SK-N-SH treated with all-trans-retinoic acid at 6 μM for 48 hours (cell line): Measurements from ENCODE around the gene OLIG1.

Experiments
- ATAC-seq: fragments of 200-7000 bp; cut with Tn5 transposase; 3 replicates; pipeline ENCODE4 v1.9.1; 2020; ENCODE audit warnings: mild to moderate bottlenecking, moderate library complexity
- ARNTL ChIP-seq: fragments of 450-650 bp; formaldehyde crosslinking; IDR thresholded peaks from 2 replicates; pipeline ENCODE4 v1.5.0; 2020; ENCODE audit warnings: low read depth, mild to moderate bottlenecking, moderate library complexity, borderline replicate concordance
- BACH2 ChIP-seq: fragments of 250-450 bp; sonication (Bioruptor Pico); IDR thresholded peaks from 2 replicates; pipeline ENCODE4 v1.9.0; 2021; ENCODE audit warnings: mild to moderate bottlenecking, borderline replicate concordance
- CREB5 ChIP-seq: fragments of 250-450 bp; sonication (Bioruptor Pico); IDR thresholded peaks from 2 replicates; pipeline ENCODE4 v1.5.1; 2020; ENCODE audit warnings: low read depth, mild to moderate bottlenecking, moderate library complexity
- CSDC2 ChIP-seq: fragments of 250-450 bp; sonication (Bioruptor Pico); IDR thresholded peaks from 2 replicates; pipeline ENCODE4 v1.5.0; 2020; ENCODE audit warnings: mild to moderate bottlenecking, moderate library complexity
- CSRNP3 ChIP-seq: fragments of 250-450 bp; sonication (Bioruptor Pico); IDR thresholded peaks from 2 replicates; pipeline ENCODE4 v1.5.1; 2021; ENCODE audit warnings: mild to moderate bottlenecking, moderate library complexity
- ESRRG ChIP-seq: fragments of 250-450 bp; sonication (Bioruptor Pico); IDR thresholded peaks from 2 replicates; pipeline ENCODE4 v1.6.1; 2021; ENCODE audit warnings: mild to moderate bottlenecking
- GLIS3 ChIP-seq: fragments of 250-450 bp; sonication (Bioruptor Pico); IDR thresholded peaks from 2 replicates; pipeline ENCODE4 v1.5.0; 2020; ENCODE audit warnings: mild to moderate bottlenecking, moderate library complexity
- ISL1 ChIP-seq: fragments of 250-450 bp; sonication (Bioruptor Pico); IDR thresholded peaks from 2 replicates; pipeline ENCODE4 v2.1.2; 2022; ENCODE audit warnings: mild to moderate bottlenecking, moderate library complexity
- OSR1 ChIP-seq: fragments of 250-450 bp; sonication (Bioruptor Pico); IDR thresholded peaks from 2 replicates; pipeline ENCODE4 v1.8.0; 2022; ENCODE audit warnings: moderate library complexity, mild to moderate bottlenecking, inconsistent platforms
- PATZ1 ChIP-seq: fragments of 250-450 bp; sonication (Bioruptor Pico); IDR thresholded peaks from 2 replicates; pipeline ENCODE4 v1.8.0; 2020; ENCODE audit warnings: mild to moderate bottlenecking, moderate library complexity, borderline replicate concordance
- POU6F1 ChIP-seq: fragments of 250-450 bp; sonication (Bioruptor Pico); IDR thresholded peaks from 2 replicates; pipeline ENCODE4 v1.8.0; 2021; ENCODE audit warnings: low read depth, mild to moderate bottlenecking, moderate library complexity, borderline replicate concordance
- PPARA ChIP-seq: fragments of 250-450 bp; sonication (Bioruptor Pico); IDR thresholded peaks from 2 replicates; pipeline ENCODE4 v1.5.0; 2020; ENCODE audit warnings: mild to moderate bottlenecking, borderline replicate concordance
- RARB ChIP-seq: fragments of 250-450 bp; sonication (Bioruptor Pico); IDR thresholded peaks from 2 replicates; pipeline ENCODE4 v1.8.0; 2021; ENCODE audit warnings: mild to moderate bottlenecking, moderate library complexity
- SNAI2 ChIP-seq: fragments of 250-450 bp; sonication (Bioruptor Pico); IDR thresholded peaks from 2 replicates; pipeline ENCODE4 v1.5.0; 2020; ENCODE audit warnings: mild to moderate bottlenecking, moderate library complexity
- TCF4 ChIP-seq: fragments of 250-450 bp; sonication (Bioruptor Pico); IDR thresholded peaks from 2 replicates; pipeline ENCODE4 v1.8.0; 2021; ENCODE audit warnings: mild to moderate bottlenecking, moderate library complexity, borderline replicate concordance
- TOX ChIP-seq: fragments of 250-450 bp; sonication (Bioruptor Pico); IDR thresholded peaks from 2 replicates; pipeline ENCODE4 v1.8.0; 2021; ENCODE audit warnings: mild to moderate bottlenecking, moderate library complexity, borderline replicate concordance
- TSHZ2 ChIP-seq: fragments of 250-450 bp; sonication (Bioruptor Pico); IDR thresholded peaks from 2 replicates; pipeline ENCODE4 v1.5.0; 2020; ENCODE audit warnings: mild to moderate bottlenecking, moderate library complexity
- ZC3H10 ChIP-seq: fragments of 250-450 bp; sonication (Bioruptor Pico); IDR thresholded peaks from 2 replicates; pipeline ENCODE4 v1.5.1; 2021; ENCODE audit warnings: mild to moderate bottlenecking, moderate library complexity
- ZFP3 ChIP-seq: fragments of 250-450 bp; sonication (Bioruptor Pico); IDR thresholded peaks from 2 replicates; pipeline ENCODE4 v1.5.0; 2020; ENCODE audit warnings: mild to moderate bottlenecking, moderate library complexity
- ZFP30 ChIP-seq: fragments of 450-650 bp; formaldehyde crosslinking; IDR thresholded peaks from 2 replicates; pipeline ENCODE4 v1.5.0; 2022; ENCODE audit warnings: mild to moderate bottlenecking, moderate library complexity
- ZNF565 ChIP-seq: fragments of 450-650 bp; formaldehyde crosslinking; conservative IDR thresholded peaks from 2 replicates; pipeline ENCODE4 v1.5.0; 2020; ENCODE audit warnings: low read depth, mild to moderate bottlenecking, moderate library complexity
- ZNF70 ChIP-seq: fragments of 450-650 bp; formaldehyde crosslinking; IDR thresholded peaks from 2 replicates; pipeline ENCODE4 v1.5.0; 2020; ENCODE audit warnings: mild to moderate bottlenecking, moderate library complexity
- ZNF8 ChIP-seq: fragments of 450-650 bp; formaldehyde crosslinking; IDR thresholded peaks from 2 replicates; pipeline ENCODE4 v1.5.0; 2020; ENCODE audit warnings: mild to moderate bottlenecking, moderate library complexity

The OLIG1 gene

GRCh38 chr21:33033961-33034413, 36.0 kb upstream of the OLIG1 start:
- TF ChIP-seq ZNF70 (no peak), POU6F1 (CRISPR knock-in tag) (no peak), PATZ1 (no peak), ARNTL (CRISPR knock-in tag) (no peak), ESRRG (CRISPR knock-in tag) (no peak), TCF4 (CRISPR knock-in tag) (no peak)
- no peak for ATAC-seq

- TF ChIP-seq BACH2 (CRISPR knock-in tag) (no peak), SNAI2 (CRISPR knock-in tag) (no peak), ZNF565 (no peak), GLIS3 (no peak), ARNTL (CRISPR knock-in tag) (no peak), ESRRG (CRISPR knock-in tag) (no peak), ZNF8 (no peak), PPARA (CRISPR knock-in tag) (no peak), OSR1 (CRISPR knock-in tag) (no peak)
- ATAC-seq = no peak
Observed at GRCh38 chr21:33035147-33035546, 34.8 kb upstream of the OLIG1 start.

GRCh38 chr21:33036430-33037162, 33.3 kb upstream of the OLIG1 start:
- peak; percentile 86 for ATAC-seq
- TF ChIP-seq PATZ1 = no peak
- no peak for TF ChIP-seq ESRRG (CRISPR knock-in tag)
- TF ChIP-seq ZFP3 = no peak
- TF ChIP-seq CSDC2 (CRISPR knock-in tag) = no peak
- TF ChIP-seq TCF4 (CRISPR knock-in tag) = no peak
- TF ChIP-seq ARNTL (CRISPR knock-in tag) = no peak
- TF ChIP-seq SNAI2 (CRISPR knock-in tag) = no peak
- no peak for TF ChIP-seq OSR1 (CRISPR knock-in tag)
- no peak for TF ChIP-seq BACH2 (CRISPR knock-in tag)
- TF ChIP-seq ZC3H10 (CRISPR knock-in tag) = no peak
- no peak for TF ChIP-seq RARB (CRISPR knock-in tag)
- no peak for TF ChIP-seq TOX
- TF ChIP-seq TSHZ2 = no peak
- no peak for TF ChIP-seq ISL1
- TF ChIP-seq CSRNP3 (CRISPR knock-in tag) = no peak
- no peak for TF ChIP-seq ZNF8
- no peak for TF ChIP-seq CREB5
- no peak for TF ChIP-seq PPARA (CRISPR knock-in tag)
- TF ChIP-seq POU6F1 (CRISPR knock-in tag) = no peak
- TF ChIP-seq ZFP30 (CRISPR knock-in tag) = no peak
